ENCODE results near the gene RGL1. TPM values are rescaled to one million over a fixed set of nuclear protein-coding genes. Genes with fewer than 3 reads are reported as not detected.

The RGL1 gene
- total RNA-seq, 1 donor, result 24.6 TPM

- Histone ChIP-seq H4K20me1 (ENCODE audit: insufficient read depth, low read length) (no peaks in the 10 kb centered on the region), H2AFZ (ENCODE audit: low read length) (no peak overlapping the region), H3K4me3 (ENCODE audit: insufficient read depth, low read length) (no peak overlapping the region), H3K79me2 (ENCODE audit: insufficient read depth, low read length) (no peaks in the 10 kb centered on the region), H3K27me3 (ENCODE audit: insufficient read depth, low read length) (no peaks in the 10 kb centered on the region), H3K4me1 (ENCODE audit: insufficient read depth, low read length) (no peaks in the 10 kb centered on the region), H3K4me2 (ENCODE audit: insufficient read depth, low read length) (no peak overlapping the region), H3K9me3 (ENCODE audit: low read depth, low read length) (no peaks in the 10 kb centered on the region), H3K36me3 (ENCODE audit: insufficient read depth, low read length) (no peaks in the 10 kb centered on the region), H3K27ac (ENCODE audit: low read depth, low read length) (no peak overlapping the region)
- no peak for TF ChIP-seq CTCF (IDR thresholded peaks at IDR 0.05; ENCODE audit: extremely low read depth, low read depth, low read length)
- DNase-seq (ENCODE audit: insufficient read length, low spot score, missing footprints), result no peak
Observed at GRCh38 chr1:183792300-183792699, 12.6 kb upstream of the RGL1 start.

- H3K4me1 ChIP-seq (ENCODE audit: insufficient read depth, low read length), result no peaks in the 10 kb centered on the region
- H3K36me3 ChIP-seq (ENCODE audit: insufficient read depth, low read length), result no peaks in the 10 kb centered on the region
- H3K9me3 ChIP-seq (ENCODE audit: low read depth, low read length), result no peaks in the 10 kb centered on the region
- H3K4me2 ChIP-seq (ENCODE audit: insufficient read depth, low read length), result no peak overlapping the region
- H3K27me3 ChIP-seq (ENCODE audit: insufficient read depth, low read length), result no peaks in the 10 kb centered on the region
- no peak overlapping the region for H2AFZ ChIP-seq (ENCODE audit: low read length)
- DNase-seq (ENCODE audit: insufficient read length, low spot score, missing footprints), result no peak
- H4K20me1 ChIP-seq (ENCODE audit: insufficient read depth, low read length), result no peaks in the 10 kb centered on the region
- no peak for TF ChIP-seq CTCF (IDR thresholded peaks at IDR 0.05; ENCODE audit: extremely low read depth, low read depth, low read length)
- no peak overlapping the region for H3K27ac ChIP-seq (ENCODE audit: low read depth, low read length)
- H3K4me3 ChIP-seq (ENCODE audit: insufficient read depth, low read length), result no peak overlapping the region
- H3K79me2 ChIP-seq (ENCODE audit: insufficient read depth, low read length), result no peaks in the 10 kb centered on the region
Observed at GRCh38 chr1:183794088-183794487, 10.8 kb upstream of the RGL1 start.

GRCh38 chr1:183800449-183800848, 4.5 kb upstream of the RGL1 start:
- Histone ChIP-seq H3K9me3 (ENCODE audit: low read depth, low read length) (peaks cover 4% of the 10 kb centered on the region), H4K20me1 (ENCODE audit: insufficient read depth, low read length) (no peaks in the 10 kb centered on the region), H3K27ac (ENCODE audit: low read depth, low read length) (no peak overlapping the region), H3K4me3 (ENCODE audit: insufficient read depth, low read length) (no peak overlapping the region), H3K4me1 (ENCODE audit: insufficient read depth, low read length) (peaks cover 4% of the 10 kb centered on the region), H3K79me2 (ENCODE audit: insufficient read depth, low read length) (no peaks in the 10 kb centered on the region), H3K36me3 (ENCODE audit: insufficient read depth, low read length) (no peaks in the 10 kb centered on the region), H3K27me3 (ENCODE audit: insufficient read depth, low read length) (no peaks in the 10 kb centered on the region), H3K4me2 (ENCODE audit: insufficient read depth, low read length) (no peak overlapping the region), H2AFZ (ENCODE audit: low read length) (no peak overlapping the region)
- no peak for TF ChIP-seq CTCF (IDR thresholded peaks at IDR 0.05; ENCODE audit: extremely low read depth, low read depth, low read length)
- no peak for DNase-seq (ENCODE audit: insufficient read length, low spot score, missing footprints)

- peaks cover 2% of the 10 kb centered on the region for H3K79me2 ChIP-seq (ENCODE audit: insufficient read depth, low read length)
Observed at GRCh38 chr1:183801649-183802048, 3.3 kb upstream of the RGL1 start.

More at GRCh38 chr1:183801649-183802048, 3.3 kb upstream of the RGL1 start:
- H3K27ac ChIP-seq (ENCODE audit: low read depth, low read length), result no peak overlapping the region
- peaks cover 11% of the 10 kb centered on the region for H3K4me1 ChIP-seq (ENCODE audit: insufficient read depth, low read length)
- no peak for DNase-seq (ENCODE audit: insufficient read length, low spot score, missing footprints)
- peaks cover 4% of the 10 kb centered on the region for H3K9me3 ChIP-seq (ENCODE audit: low read depth, low read length)
- no peak overlapping the region for H2AFZ ChIP-seq (ENCODE audit: low read length)
- no peaks in the 10 kb centered on the region for H3K36me3 ChIP-seq (ENCODE audit: insufficient read depth, low read length)
- no peaks in the 10 kb centered on the region for H3K27me3 ChIP-seq (ENCODE audit: insufficient read depth, low read length)
- no peak overlapping the region for H3K4me3 ChIP-seq (ENCODE audit: insufficient read depth, low read length)
- TF ChIP-seq CTCF (IDR thresholded peaks at IDR 0.05; ENCODE audit: extremely low read depth, low read depth, low read length), result no peak
- H3K4me2 ChIP-seq (ENCODE audit: insufficient read depth, low read length), result no peak overlapping the region
- H4K20me1 ChIP-seq (ENCODE audit: insufficient read depth, low read length), result no peaks in the 10 kb centered on the region
